Breast epithelium (tissue), 3 donors: ENCODE results near the gene RFLNA.

ENCODE experiments used
- CTCF ChIP-seq, 3 donors: fragments of 450-650 bp; IDR thresholded peaks; one replicate each; pipeline ENCODE4 v1.5.1; 2016 to 2017; ENCODE audit warnings: antibody characterized with exemption in 3 of 3, mild to moderate bottlenecking in 3 of 3, moderate library complexity in 3 of 3
- POLR2A ChIP-seq: fragments of 450-650 bp; IDR thresholded peaks from one replicate; pipeline ENCODE4 v1.6.1; 2016; ENCODE audit warnings: antibody characterized with exemption, mild to moderate bottlenecking, moderate library complexity
- POLR2AphosphoS5 ChIP-seq, 3 donors: sonication (generic); formaldehyde crosslinking; IDR thresholded peaks; one replicate each; pipeline ENCODE4 v1.6.1; 2017; ENCODE audit warnings: antibody characterized with exemption in 3 of 3

- TF ChIP-seq CTCF (IDR thresholded peaks at IDR 0.05) = no peak
- TF ChIP-seq POLR2A = no peak
- TF ChIP-seq POLR2AphosphoS5 (IDR thresholded peaks at IDR 0.05) = no peak
Observed at GRCh38 chr12:124352257-124352656, 57.4 kb downstream of the RFLNA start.
